ENCODE data around the gene SLC11A2. TPM values are rescaled to one million over a fixed set of nuclear protein-coding genes. Genes with fewer than 3 reads are reported as not detected.
"Not testable (repeated sequence)": the region's sequence is repeated elsewhere in the genome, so short reads cannot be mapped to it uniquely, and the experiment has no call there.

SLC11A2 gene
- total RNA-seq, 1 donor from 2014 or later, result 123 TPM

DNA sequence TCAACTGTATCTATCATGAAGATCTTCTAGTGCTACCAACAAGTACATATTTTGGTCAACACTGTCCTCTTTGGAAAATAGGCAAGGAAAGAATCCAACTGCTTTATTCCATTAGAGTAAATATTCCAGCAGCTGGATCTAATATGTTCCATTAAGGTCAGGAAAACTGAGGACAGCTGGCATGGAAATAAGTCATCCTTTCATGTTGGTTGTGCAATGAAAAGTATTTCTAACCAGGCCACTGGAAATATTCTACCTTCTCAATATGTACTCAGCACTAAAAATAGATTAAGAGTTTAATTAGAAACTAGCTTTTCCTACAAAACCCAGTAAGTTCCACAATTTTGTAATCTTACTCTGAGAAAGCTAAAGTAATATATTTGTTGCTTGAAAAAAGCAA lies 54.2 kb downstream of the SLC11A2 start:
- no peak overlapping the region for H3K4me3 Mint-ChIP-seq

DNA sequence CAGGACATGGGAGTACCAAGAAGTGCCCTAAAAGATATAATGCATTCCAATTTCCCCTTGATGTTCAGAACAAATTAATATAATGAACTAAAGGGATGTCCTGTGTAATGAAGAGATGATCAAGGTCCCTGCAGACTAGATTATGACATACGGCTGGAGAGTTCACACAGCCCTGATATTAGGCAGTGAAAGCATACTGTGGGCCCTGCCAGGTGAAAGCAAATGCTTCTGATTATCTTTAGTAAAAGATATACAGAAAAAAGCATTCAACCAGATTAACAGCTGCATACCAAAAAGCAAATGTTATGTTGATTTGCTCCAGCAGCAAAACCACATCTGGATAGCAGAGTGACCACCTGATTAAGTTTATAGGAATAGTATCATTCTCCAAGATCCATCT lies 61.8 kb downstream of the SLC11A2 start:
- Mint-ChIP-seq H3K27ac (no peak overlapping the region), H3K4me1 (peaks cover 6% of the 10 kb centered on the region), H3K9me3 (peaks cover 7% of the 10 kb centered on the region), H3K27me3 (ENCODE audit: low read depth) (no peaks in the 10 kb centered on the region), H3K36me3 (peaks cover 27% of the 10 kb centered on the region), H3K4me3 (no peak overlapping the region)
- no peak for DNase-seq (ENCODE audit: low spot score in 2 of 2, unreplicated experiment in 2 of 2)
- TF ChIP-seq, protein P1, sequence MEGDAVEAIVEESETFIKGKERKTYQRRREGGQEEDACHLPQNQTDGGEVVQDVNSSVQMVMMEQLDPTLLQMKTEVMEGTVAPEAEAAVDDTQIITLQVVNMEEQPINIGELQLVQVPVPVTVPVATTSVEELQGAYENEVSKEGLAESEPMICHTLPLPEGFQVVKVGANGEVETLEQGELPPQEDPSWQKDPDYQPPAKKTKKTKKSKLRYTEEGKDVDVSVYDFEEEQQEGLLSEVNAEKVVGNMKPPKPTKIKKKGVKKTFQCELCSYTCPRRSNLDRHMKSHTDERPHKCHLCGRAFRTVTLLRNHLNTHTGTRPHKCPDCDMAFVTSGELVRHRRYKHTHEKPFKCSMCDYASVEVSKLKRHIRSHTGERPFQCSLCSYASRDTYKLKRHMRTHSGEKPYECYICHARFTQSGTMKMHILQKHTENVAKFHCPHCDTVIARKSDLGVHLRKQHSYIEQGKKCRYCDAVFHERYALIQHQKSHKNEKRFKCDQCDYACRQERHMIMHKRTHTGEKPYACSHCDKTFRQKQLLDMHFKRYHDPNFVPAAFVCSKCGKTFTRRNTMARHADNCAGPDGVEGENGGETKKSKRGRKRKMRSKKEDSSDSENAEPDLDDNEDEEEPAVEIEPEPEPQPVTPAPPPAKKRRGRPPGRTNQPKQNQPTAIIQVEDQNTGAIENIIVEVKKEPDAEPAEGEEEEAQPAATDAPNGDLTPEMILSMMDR (IDR thresholded peaks at IDR 0.05; ENCODE audit: unreplicated experiment), result no peak

More for the DNA sequence above, 54.2 kb downstream of the SLC11A2 start:
- peaks cover 18% of the 10 kb centered on the region for H3K9me3 Mint-ChIP-seq
- no peak overlapping the region for H3K27ac Mint-ChIP-seq
- no peaks in the 10 kb centered on the region for H3K27me3 Mint-ChIP-seq (ENCODE audit: low read depth)
- TF ChIP-seq, protein P1 (IDR thresholded peaks at IDR 0.05; ENCODE audit: unreplicated experiment), result no peak
- H3K4me1 Mint-ChIP-seq, result peaks cover 2% of the 10 kb centered on the region
- peaks cover 65% of the 10 kb centered on the region for H3K36me3 Mint-ChIP-seq
- DNase-seq (ENCODE audit: low spot score in 2 of 2, unreplicated experiment in 2 of 2), result no peak

DNA sequence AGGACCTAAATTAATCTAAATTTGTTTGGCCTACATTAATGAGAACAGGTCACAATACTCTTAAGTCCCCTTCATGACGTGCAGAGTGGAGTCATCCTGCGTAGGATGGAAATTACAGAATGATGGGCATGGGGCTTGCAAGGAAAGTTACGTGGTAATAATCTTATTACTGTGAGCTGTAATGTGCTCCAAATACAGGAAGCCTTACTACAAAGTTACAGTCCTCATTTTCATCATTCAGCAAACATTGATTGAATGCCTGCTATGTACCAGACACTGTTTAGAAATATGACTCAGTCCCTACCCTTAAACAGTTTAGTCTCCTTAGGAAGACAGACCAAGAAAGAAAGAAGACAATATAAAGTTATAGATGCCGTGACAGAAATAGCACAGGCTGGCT lies 64.5 kb downstream of the SLC11A2 start:
- Mint-ChIP-seq H3K27me3 (ENCODE audit: low read depth) (no peaks in the 10 kb centered on the region), H3K36me3 (peaks cover 16% of the 10 kb centered on the region), H3K4me3 (no peak overlapping the region), H3K27ac (no peak overlapping the region), H3K4me1 (peaks cover 6% of the 10 kb centered on the region), H3K9me3 (peaks cover 7% of the 10 kb centered on the region)
- TF ChIP-seq, protein P1 (IDR thresholded peaks at IDR 0.05; ENCODE audit: unreplicated experiment), result no peak
- no peak for DNase-seq (ENCODE audit: low spot score in 2 of 2, unreplicated experiment in 2 of 2)

- TF ChIP-seq, protein P1 (IDR thresholded peaks at IDR 0.05; ENCODE audit: unreplicated experiment), result no peak
- DNase-seq (ENCODE audit: low spot score in 2 of 2, unreplicated experiment in 2 of 2), result no peak
- Mint-ChIP-seq H3K4me1 (peaks cover 6% of the 10 kb centered on the region), H3K4me3 (no peak overlapping the region), H3K27me3 (ENCODE audit: low read depth) (no peaks in the 10 kb centered on the region), H3K9me3 (peaks cover 7% of the 10 kb centered on the region), H3K36me3 (peaks cover 5% of the 10 kb centered on the region), H3K27ac (peak overlapping the region; percentile 73)
Measured at GRCh38 chr12:50960130-50960529, 66.1 kb downstream of the SLC11A2 start.

DNA sequence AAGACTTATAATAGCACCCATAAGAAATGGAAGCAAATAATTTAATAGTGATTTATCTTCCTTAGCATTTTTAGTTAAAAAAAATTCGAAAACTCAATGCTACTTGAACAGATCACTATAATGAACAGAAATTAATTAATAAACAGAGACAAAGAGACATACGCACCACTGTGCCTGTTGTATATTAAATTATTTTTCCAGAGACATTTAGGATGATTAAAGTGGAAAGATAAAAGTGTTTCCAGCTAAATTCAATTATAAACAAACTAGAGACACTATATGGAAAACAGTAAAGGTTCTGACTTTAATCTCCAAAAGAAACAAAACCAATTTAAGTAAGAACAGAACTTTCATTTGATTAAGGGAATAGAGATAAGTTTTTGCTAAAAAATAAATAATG lies 70.5 kb downstream of the SLC11A2 start:
- Mint-ChIP-seq H3K36me3 (peaks cover 10% of the 10 kb centered on the region), H3K4me3 (no peak overlapping the region), H3K9me3 (peaks cover 4% of the 10 kb centered on the region), H3K27me3 (ENCODE audit: low read depth) (no peaks in the 10 kb centered on the region), H3K27ac (no peak overlapping the region), H3K4me1 (peaks cover 6% of the 10 kb centered on the region)
- TF ChIP-seq, protein P1 (IDR thresholded peaks at IDR 0.05; ENCODE audit: unreplicated experiment), result no peak
- DNase-seq (ENCODE audit: low spot score in 2 of 2, unreplicated experiment in 2 of 2), result no peak

DNA sequence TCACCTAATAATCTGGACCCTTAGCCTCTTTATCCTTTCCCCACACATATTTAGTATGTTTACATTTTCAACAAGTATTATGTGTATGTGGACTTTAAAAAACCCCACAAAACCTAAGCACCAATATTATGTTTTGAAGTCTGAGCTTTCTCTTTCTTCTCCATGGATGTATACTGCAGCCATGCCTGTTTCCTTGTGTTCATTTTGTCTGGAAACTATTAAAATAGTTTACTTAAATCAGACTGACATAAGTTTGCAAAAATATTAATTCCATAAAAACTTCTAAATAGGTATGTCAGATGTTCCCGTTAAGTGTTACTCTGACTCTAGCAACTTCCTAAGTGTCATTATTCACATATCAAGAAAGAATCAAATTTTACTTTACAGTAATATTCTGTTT lies 70.9 kb downstream of the SLC11A2 start:
- no peak overlapping the region for H3K4me3 Mint-ChIP-seq
- H3K27ac Mint-ChIP-seq, result no peak overlapping the region
- TF ChIP-seq, protein P1 (IDR thresholded peaks at IDR 0.05; ENCODE audit: unreplicated experiment), result no peak
- H3K9me3 Mint-ChIP-seq, result peaks cover 3% of the 10 kb centered on the region
- H3K4me1 Mint-ChIP-seq, result peaks cover 5% of the 10 kb centered on the region
- H3K36me3 Mint-ChIP-seq, result peaks cover 9% of the 10 kb centered on the region
- no peaks in the 10 kb centered on the region for H3K27me3 Mint-ChIP-seq (ENCODE audit: low read depth)
- no peak for DNase-seq (ENCODE audit: low spot score in 2 of 2, unreplicated experiment in 2 of 2)

DNA sequence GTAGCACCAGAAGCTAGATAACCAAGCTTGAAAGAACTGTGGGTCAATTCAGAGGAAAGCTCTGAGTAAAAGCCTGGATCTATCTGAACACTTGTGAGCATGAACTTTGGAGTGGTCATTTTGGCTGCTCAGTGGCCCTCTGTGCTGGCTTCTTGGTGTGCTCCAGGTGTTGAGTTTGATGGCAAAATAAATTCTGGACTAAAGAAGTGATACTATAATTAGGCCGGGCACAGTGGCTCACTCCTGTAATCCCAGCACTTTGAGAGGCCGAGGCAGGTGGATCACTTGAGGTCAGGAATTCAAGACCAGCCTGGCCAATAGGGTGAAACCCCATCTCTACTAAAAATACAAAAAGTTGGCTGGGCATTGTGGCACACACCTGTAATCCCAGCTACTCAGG lies 71.4 kb downstream of the SLC11A2 start:
- H3K4me1 Mint-ChIP-seq; H3K27ac Mint-ChIP-seq; H3K9me3 Mint-ChIP-seq; H3K4me3 Mint-ChIP-seq; H3K27me3 Mint-ChIP-seq (ENCODE audit: low read depth); DNase-seq (ENCODE audit: low spot score in 2 of 2, unreplicated experiment in 2 of 2); H3K36me3 Mint-ChIP-seq: not testable (repeated sequence)

Data from mesothelial cell of epicardium (in vitro differentiated cells).